DND-41 (cell line): Measurements from ENCODE around the gene RBFOX2.

Source experiments
- ATAC-seq: fragments of 200-7000 bp; cut with Tn5 transposase; 3 replicates; pipeline ENCODE4 v1.9.1; 2021; ENCODE audit warnings: low read depth; ENCODE audit not compliant: insufficient read depth
- DNase-seq: peaks from one replicate; pipeline ENCODE4 v3.0.0-alpha.2; 2020
- H2AFZ ChIP-seq: 2 replicates; pipeline ENCODE4 v1.6.0; 2012; ENCODE audit warnings: low read depth, low read length
- H3K27ac ChIP-seq: 2 replicates; pipeline ENCODE4 v1.5.1; 2012; ENCODE audit warnings: low read length, inconsistent platforms
- H3K27me3 ChIP-seq: fragments of 200-600 bp; sonication (generic); 2 replicates; pipeline ENCODE4 v1.6.0; 2012; ENCODE audit warnings: low read length, mild to moderate bottlenecking, inconsistent platforms; ENCODE audit not compliant: insufficient read depth, poor library complexity
- H3K36me3 ChIP-seq: 2 replicates; pipeline ENCODE4 v1.5.1; 2012; ENCODE audit warnings: low read length, inconsistent platforms; ENCODE audit not compliant: insufficient read depth
- H3K4me1 ChIP-seq: 2 replicates; pipeline ENCODE4 v1.5.1; 2012; ENCODE audit warnings: mild to moderate bottlenecking, low read length; ENCODE audit not compliant: insufficient read depth
- H3K4me2 ChIP-seq: 2 replicates; pipeline ENCODE4 v1.6.0; 2012; ENCODE audit warnings: mild to moderate bottlenecking, moderate library complexity, low read length, inconsistent platforms; ENCODE audit not compliant: insufficient read depth
- H3K4me3 ChIP-seq, 2 experiments: fragments of 200-600 bp in 1 of 2; shearing (Covaris generic) in 1 of 2; 2 replicates each; pipeline ENCODE4 v1.5.1; 2012 to 2016; ENCODE audit warnings: inconsistent platforms in 2 of 2, low read length in 2 of 2, mild to moderate bottlenecking in 2 of 2, low read depth in 1 of 2, moderate library complexity in 1 of 2
- H3K79me2 ChIP-seq: 2 replicates; pipeline ENCODE4 v1.6.0; 2012; ENCODE audit warnings: low read length, inconsistent platforms; ENCODE audit not compliant: insufficient read depth
- H3K9ac ChIP-seq: 2 replicates; pipeline ENCODE4 v1.6.0; 2012; ENCODE audit warnings: low read depth, mild to moderate bottlenecking, inconsistent platforms, low read length, moderate library complexity
- H3K9me3 ChIP-seq: 2 replicates; pipeline ENCODE4 v1.5.1; 2012; ENCODE audit warnings: low read length, moderate library complexity, mild to moderate bottlenecking, inconsistent platforms; ENCODE audit not compliant: insufficient read depth, severe bottlenecking
- H4K20me1 ChIP-seq: 2 replicates; pipeline ENCODE4 v1.6.0; 2012; ENCODE audit warnings: low read length; ENCODE audit not compliant: insufficient read depth
- CTCF ChIP-seq: IDR thresholded peaks from 2 replicates; pipeline ENCODE4 v1.5.1; 2012; ENCODE audit warnings: borderline replicate concordance, low read length, moderate library complexity, mild to moderate bottlenecking; ENCODE audit not compliant: poor library complexity, severe bottlenecking; ENCODE audit errors: extremely low read depth
- EZH2 ChIP-seq: IDR thresholded peaks from 3 replicates; pipeline ENCODE4 v1.6.1; 2012; ENCODE audit warnings: borderline replicate concordance, low read depth, mild to moderate bottlenecking, moderate library complexity, low read length, inconsistent platforms; ENCODE audit not compliant: severe bottlenecking

RBFOX2 gene

GRCh38 chr22:35736701-35737100 lies 291.9 kb downstream of the RBFOX2 start:
- Histone ChIP-seq H4K20me1 (no peaks in the 10 kb centered on the region), H3K9me3 (no peaks in the 10 kb centered on the region), H3K27ac (no peak overlapping the region), H3K36me3 (no peaks in the 10 kb centered on the region), H3K4me3 (no peak overlapping the region), H2AFZ (no peak overlapping the region), H3K4me2 (no peak overlapping the region), H3K9ac (no peak overlapping the region), H3K27me3 (peaks cover 5% of the 10 kb centered on the region), H3K4me1 (no peaks in the 10 kb centered on the region), H3K79me2 (no peaks in the 10 kb centered on the region)
- ATAC-seq, result no peak
- DNase-seq, result no peak
- TF ChIP-seq CTCF (no peak), EZH2 (no peak)

- Histone ChIP-seq H3K9me3 (no peaks in the 10 kb centered on the region), H3K36me3 (no peaks in the 10 kb centered on the region), H3K4me1 (no peaks in the 10 kb centered on the region), H3K27me3 (peaks cover 8% of the 10 kb centered on the region), H3K4me3 (no peak overlapping the region), H4K20me1 (no peaks in the 10 kb centered on the region), H3K9ac (no peak overlapping the region), H2AFZ (no peak overlapping the region), H3K79me2 (no peaks in the 10 kb centered on the region), H3K27ac (no peak overlapping the region), H3K4me2 (no peak overlapping the region)
- TF ChIP-seq EZH2 (no peak), CTCF (no peak)
- DNase-seq, result no peak
- ATAC-seq, result no peak
Measured at GRCh38 chr22:35736166-35736565, 292.5 kb downstream of the RBFOX2 start.

- no peak overlapping the region for H3K4me2 ChIP-seq
- H3K27ac ChIP-seq, result no peak overlapping the region
- ATAC-seq (no peak), DNase-seq (no peak)
- TF ChIP-seq EZH2, result no peak
- TF ChIP-seq CTCF, result no peak
- H3K4me3 ChIP-seq, result no peak overlapping the region
- no peaks in the 10 kb centered on the region for H3K36me3 ChIP-seq
- H4K20me1 ChIP-seq, result no peaks in the 10 kb centered on the region
- peaks cover 8% of the 10 kb centered on the region for H3K27me3 ChIP-seq
- H2AFZ ChIP-seq, result no peak overlapping the region
- H3K4me1 ChIP-seq, result no peaks in the 10 kb centered on the region
- no peaks in the 10 kb centered on the region for H3K79me2 ChIP-seq
- H3K9me3 ChIP-seq, result no peaks in the 10 kb centered on the region
- H3K9ac ChIP-seq, result no peak overlapping the region
Measured at GRCh38 chr22:35735542-35735941, 293.1 kb downstream of the RBFOX2 start.

- TF ChIP-seq EZH2, result no peak
- TF ChIP-seq CTCF, result no peak
- no peak overlapping the region for H3K9ac ChIP-seq
- H4K20me1 ChIP-seq, result no peaks in the 10 kb centered on the region
- no peak overlapping the region for H3K27ac ChIP-seq
- DNase-seq (no peak), ATAC-seq (no peak)
- H3K4me3 ChIP-seq, result no peak overlapping the region
- H2AFZ ChIP-seq, result no peak overlapping the region
- no peak overlapping the region for H3K4me2 ChIP-seq
- H3K9me3 ChIP-seq, result no peaks in the 10 kb centered on the region
- no peaks in the 10 kb centered on the region for H3K4me1 ChIP-seq
- no peaks in the 10 kb centered on the region for H3K36me3 ChIP-seq
- peaks cover 8% of the 10 kb centered on the region for H3K27me3 ChIP-seq
- no peaks in the 10 kb centered on the region for H3K79me2 ChIP-seq
Measured at GRCh38 chr22:35734517-35734827, 294.2 kb downstream of the RBFOX2 start.
